ENCODE results near the gene MYOM1. TPM values are rescaled to one million over a fixed set of nuclear protein-coding genes. Genes with fewer than 3 reads are reported as not detected.
A peak's percentile ranks its signal among the peaks of the same experiment; 100 is the strongest.

The MYOM1 gene
- total RNA-seq, result 10 to 100 TPM in 1 of 4 donors, 1 to 10 TPM in 3; 1.3 to 29.7 (median 3.1) TPM

- Histone ChIP-seq H3K27ac (peak within 1 kb of the TSS in 2 of 4 donors; percentile 2 to 79), H3K27me3 (no peaks in the 10 kb centered on the region), H3K4me3 (peak within 1 kb of the TSS in 1 of 4 donors; percentile 1), H3K9me3 (no peaks in the 10 kb centered on the region), H3K36me3 (no peaks in the 10 kb centered on the region), H3K4me1 (peaks cover 0 to 7% (median 3%) of the 10 kb centered on the region in 4 donors)
- no peak for TF ChIP-seq POLR2A (IDR thresholded peaks at IDR 0.05)
- TF ChIP-seq CTCF (IDR thresholded peaks at IDR 0.05), result no peak
- no peak for DNase-seq
These were observed at the start of gene MYOM1 for GRCh38 chr18:3219631-3220335. MYOM1 (minus strand) TSS chr18:3219968; CDS start chr18:3215223, 4,745 bp downstream.

GRCh38 chr18:3269241-3269913 lies 49.6 kb upstream of the MYOM1 start:
- no peak for DNase-seq
- Histone ChIP-seq H3K9me3 (no peaks in the 10 kb centered on the region), H3K4me1 (peaks cover 0 to 64% (median 19%) of the 10 kb centered on the region in 4 donors), H3K4me3 (no peak overlapping the region), H3K36me3 (peaks cover 0 to 17% (median 0%) of the 10 kb centered on the region in 3 donors), H3K27ac (peak overlapping the region in 2 of 4 donors; percentile 2 to 6), H3K27me3 (no peaks in the 10 kb centered on the region)
- TF ChIP-seq POLR2A (IDR thresholded peaks at IDR 0.05) (no peak), CTCF (IDR thresholded peaks at IDR 0.05) (no peak)

- no peak for DNase-seq
- TF ChIP-seq CTCF (IDR thresholded peaks at IDR 0.05) (no peak), POLR2A (IDR thresholded peaks at IDR 0.05) (no peak)
- Histone ChIP-seq H3K36me3 (peaks cover 0 to 6% (median 0%) of the 10 kb centered on the region in 3 donors), H3K4me1 (peaks cover 0 to 70% (median 21%) of the 10 kb centered on the region in 4 donors), H3K9me3 (no peaks in the 10 kb centered on the region), H3K27ac (peak overlapping the region in 2 of 4 donors; percentile 2 to 6), H3K4me3 (no peak overlapping the region), H3K27me3 (no peaks in the 10 kb centered on the region)
These were observed 48.5 kb upstream of the MYOM1 start for GRCh38 chr18:3268306-3268705.

GRCh38 chr18:3266062-3266608 lies 46.4 kb upstream of the MYOM1 start:
- no peaks in the 10 kb centered on the region for H3K9me3 ChIP-seq
- no peaks in the 10 kb centered on the region for H3K36me3 ChIP-seq
- no peaks in the 10 kb centered on the region for H3K27me3 ChIP-seq
- H3K4me3 ChIP-seq, result peak overlapping the region in 2 of 4 donors; percentile 15 to 94
- peak overlapping the region in 1 of 4 donors; percentile 23 for H3K27ac ChIP-seq
- H3K4me1 ChIP-seq, result peaks cover 0 to 66% (median 21%) of the 10 kb centered on the region in 4 donors
- no peak for TF ChIP-seq POLR2A (IDR thresholded peaks at IDR 0.05)
- no peak for TF ChIP-seq CTCF (IDR thresholded peaks at IDR 0.05)
- no peak for DNase-seq

- Histone ChIP-seq H3K4me1 (peaks cover 0 to 61% (median 21%) of the 10 kb centered on the region in 4 donors), H3K36me3 (no peaks in the 10 kb centered on the region), H3K4me3 (peak overlapping the region in 2 of 4 donors; percentile 15 to 94), H3K27me3 (no peaks in the 10 kb centered on the region), H3K9me3 (no peaks in the 10 kb centered on the region), H3K27ac (peak overlapping the region in 2 of 4 donors; percentile 20 to 23)
- TF ChIP-seq CTCF (IDR thresholded peaks at IDR 0.05), result no peak
- no peak for TF ChIP-seq POLR2A (IDR thresholded peaks at IDR 0.05)
- no peak for DNase-seq
These were observed 45.8 kb upstream of the MYOM1 start for GRCh38 chr18:3265564-3266033.

Measured in Peyer's patch (tissue), 4 donors.